Endothelial cell of umbilical vein (primary cell): ENCODE results near the gene FSIP1. TPM values are rescaled to one million over a fixed set of nuclear protein-coding genes. Genes with fewer than 3 reads are reported as not detected.

Experiments
- BruUV-seq: library from RNA; stranded (reverse); fragments of 400-500 nt; replicated peaks from 2 replicates; lab custom pipeline; 2021; lab: Mats Ljungman, UMichigan
- CTCF ChIA-PET: fragments of 300-600, 350-600 bp; sonication (Branson Sonifier 250); formaldehyde crosslinking; loops from one replicate; lab custom pipeline; 2021; ENCODE audit warnings: antibody characterized with exemption, inconsistent platforms; lab: Charles Lee
- POLR2A ChIA-PET: fragments of 300-600, 350-600 bp; sonication (Branson Sonifier 250); formaldehyde crosslinking; loops from one replicate; lab custom pipeline; 2021; ENCODE audit warnings: antibody characterized with exemption, inconsistent platforms; lab: Charles Lee
- DNase-seq: peaks from one replicate; pipeline ENCODE4 v3.0.0-alpha.2; 2011; ENCODE audit warnings: low read depth, low spot score
- FAIRE-seq: peaks from 2 replicates; lab custom pipeline; 2011; peaks lifted over from hg19 to GRCh38; lab: Jason Lieb, UNC
- H2AFZ ChIP-seq: 2 replicates; pipeline ENCODE4 v1.6.0; 2012; ENCODE audit warnings: low read depth, low read length, control low read depth, inconsistent platforms
- H3K27ac ChIP-seq: 2 replicates; pipeline ENCODE4 v1.5.1; 2011; ENCODE audit warnings: low read depth, mild to moderate bottlenecking, control low read depth, low read length, moderate library complexity; ENCODE audit not compliant: insufficient read depth
- H3K27me3 ChIP-seq, 2 experiments: 2 replicates each; pipeline versions ENCODE4 v1.6.0 to v1.6.1; 2011; ENCODE audit warnings: low read length in 2 of 2, mixed read lengths in 1 of 2; ENCODE audit not compliant: control insufficient read depth in 2 of 2, insufficient read depth in 2 of 2
- H3K36me3 ChIP-seq, 2 experiments: 2 replicates in 1 of 2; 3 replicates in 1 of 2; pipeline ENCODE4 v1.5.1; 2011; ENCODE audit warnings: low read length in 2 of 2, mild to moderate bottlenecking in 1 of 2, moderate library complexity in 1 of 2; ENCODE audit not compliant: control insufficient read depth in 2 of 2, insufficient read depth in 2 of 2; ENCODE audit errors: extremely low read depth in 1 of 2
- H3K4me1 ChIP-seq: 3 replicates; pipeline ENCODE4 v1.5.1; 2011; ENCODE audit warnings: mild to moderate bottlenecking, low read length; ENCODE audit not compliant: control insufficient read depth, insufficient read depth; ENCODE audit errors: extremely low read depth
- H3K4me2 ChIP-seq: 2 replicates; pipeline ENCODE4 v1.6.1; 2011; ENCODE audit warnings: low read length, control low read depth, mixed read lengths; ENCODE audit not compliant: insufficient read depth
- H3K4me3 ChIP-seq, 3 experiments: fragments of 200-600 bp in 1 of 3; sonication (generic), shearing (Covaris generic) in 1 of 3; replicated peaks in 1 of 3; 2 replicates each; pipeline ENCODE4 v1.5.1; 2011 to 2016; ENCODE audit warnings: control low read depth in 3 of 3, low read length in 3 of 3, mild to moderate bottlenecking in 2 of 3, inconsistent platforms in 1 of 3, low read depth in 1 of 3, moderate library complexity in 1 of 3; ENCODE audit not compliant: insufficient read depth in 1 of 3
- H3K79me2 ChIP-seq: 2 replicates; pipeline ENCODE4 v1.6.0; 2012; ENCODE audit warnings: low read length, inconsistent platforms; ENCODE audit not compliant: control insufficient read depth, insufficient read depth
- H3K9ac ChIP-seq: replicated peaks from 2 replicates; pipeline ENCODE3; 2011; ENCODE audit warnings: low read length, control low read depth; ENCODE audit not compliant: insufficient read depth; ENCODE audit errors: extremely low read depth
- H3K9me1 ChIP-seq: replicated peaks from 3 replicates; pipeline ENCODE4 v1.6.0; 2011; ENCODE audit warnings: mild to moderate bottlenecking, low read length; ENCODE audit not compliant: control insufficient read depth, insufficient read depth; ENCODE audit errors: extremely low read depth
- H3K9me3 ChIP-seq: replicated peaks from 2 replicates; pipeline ENCODE4 v1.5.1; 2012; ENCODE audit warnings: low read length, inconsistent platforms; ENCODE audit not compliant: control insufficient read depth, insufficient read depth
- H4K20me1 ChIP-seq: replicated peaks from 2 replicates; pipeline ENCODE3; 2011; ENCODE audit warnings: mild to moderate bottlenecking, low read length; ENCODE audit not compliant: control insufficient read depth, insufficient read depth; ENCODE audit errors: extremely low read depth
- CTCF ChIP-seq, 2 donors: IDR thresholded peaks; 1 replicate in 1 of 2; 2 replicates in 1 of 2; pipeline ENCODE4 v1.5.1; 2011; ENCODE audit warnings: low read length in 2 of 2, mild to moderate bottlenecking in 2 of 2, moderate library complexity in 2 of 2, control low read depth in 1 of 2, inconsistent platforms in 1 of 2, low read depth in 1 of 2; ENCODE audit not compliant: insufficient read depth in 1 of 2; ENCODE audit errors: extremely low read depth in 1 of 2
- EZH2 ChIP-seq: IDR thresholded peaks from 2 replicates; pipeline ENCODE4 v1.6.1; 2012; ENCODE audit warnings: borderline replicate concordance, low read depth, mild to moderate bottlenecking, moderate library complexity, low read length, inconsistent platforms; ENCODE audit not compliant: severe bottlenecking
- FOS ChIP-seq: IDR thresholded peaks from 2 replicates; pipeline ENCODE4 v1.6.1; 2011; ENCODE audit warnings: mild to moderate bottlenecking, low read length, moderate library complexity, borderline replicate concordance; ENCODE audit not compliant: insufficient read depth
- GATA2 ChIP-seq: IDR thresholded peaks from 2 replicates; pipeline ENCODE4 v1.7.0; 2011; ENCODE audit warnings: low read depth, mild to moderate bottlenecking, moderate library complexity, mixed read lengths, low read length; ENCODE audit not compliant: insufficient read length, insufficient read depth
- JUN ChIP-seq: IDR thresholded peaks from 2 replicates; pipeline ENCODE4 v1.6.1; 2011; ENCODE audit warnings: borderline replicate concordance, low read depth; ENCODE audit not compliant: insufficient read length, insufficient read depth
- MAX ChIP-seq: IDR thresholded peaks from 2 replicates; pipeline ENCODE4 v1.6.1; 2011; ENCODE audit not compliant: insufficient read depth, insufficient read length
- MYC ChIP-seq: IDR thresholded peaks from one replicate; pipeline ENCODE4 v1.6.1; 2011; ENCODE audit warnings: mild to moderate bottlenecking, low read depth, low read length
- POLR2A ChIP-seq: IDR thresholded peaks from 2 replicates; pipeline ENCODE4 v1.6.1; 2012; ENCODE audit warnings: low read depth, mild to moderate bottlenecking, control low read depth, low read length
- POLR2AphosphoS5 ChIP-seq: IDR thresholded peaks from 2 replicates; pipeline ENCODE4 v1.6.1; 2012; ENCODE audit warnings: low read depth, mild to moderate bottlenecking, control low read depth, low read length, moderate library complexity; ENCODE audit not compliant: insufficient read depth
- dilution Hi-C: fragments of 300-500 bp; cut with MboI; formaldehyde crosslinking; loops from one replicate; pipeline ENCODE4 v1.15.0; 2019; ENCODE audit warnings: low sequenced_read_pairs; ENCODE audit not compliant: extremely low pct_ligation_motif_present
- intact Hi-C: fragments of 100-400 bp; cut with micrococcal nuclease; formaldehyde crosslinking; loops from one replicate; pipeline ENCODE4 v1.10.0; 2022
- polyA plus RNA-seq, 4 experiments: library from polyadenylated mRNA; depleted of rRNA in 3 of 4; stranded (reverse) in 3 of 4; unstranded in 1 of 4; fragments of >200 nt; gene quantifications; 2 replicates each; pipeline versions ENCODE4 v1.2.1 to v1.2.3, GENCODE V29; 2011 to 2012; ENCODE audit warnings: missing spikeins in 1 of 4
- total RNA-seq: library from RNA; stranded (reverse); gene quantifications from 2 replicates; pipeline ENCODE4 v1.2.3, GENCODE V29; 2021

Gene FSIP1
- total and polyA plus RNA-seq, 2 donors (not counting 3 experiments of a cell fraction or from before 2014, with no cell fraction given): 0.23 to 1.1 TPM

- Histone ChIP-seq H3K4me3 (no peak overlapping the region), H3K9me1 (no peaks in the 10 kb centered on the region), H4K20me1 (no peaks in the 10 kb centered on the region), H3K27ac (no peak overlapping the region), H3K79me2 (no peaks in the 10 kb centered on the region), H3K36me3 (no peaks in the 10 kb centered on the region), H3K9ac (no peak overlapping the region), H3K27me3 (no peaks in the 10 kb centered on the region), H2AFZ (no peak overlapping the region), H3K4me1 (no peaks in the 10 kb centered on the region), H3K4me2 (no peak overlapping the region), H3K9me3 (no peaks in the 10 kb centered on the region)
- FAIRE-seq: peak; percentile 44
- CTCF ChIA-PET: interaction anchor here (1.1 to 3.6 kb wide), 2 partner anchors 9 to 36 kb away, joined by 3 to 12 read pairs; no protein-coding TSS in a partner anchor
- TF ChIP-seq MYC (no peak), FOS (no peak), POLR2AphosphoS5 (no peak), POLR2A (no peak), GATA2 (no peak), MAX (no peak), EZH2 (no peak), JUN (no peak), CTCF (IDR thresholded peaks at IDR 0.05; ENCODE audit: extremely low read depth in 1 of 2, insufficient read depth in 1 of 2, low read depth in 1 of 2, low read length in 2 of 2) (no peak)
- dilution Hi-C loops: no loop called here
- intact Hi-C loops: no loop called here
- DNase-seq: no peak
- POLR2A ChIA-PET: no interaction called here
- BruUV-seq: no TSS peak
Observed at GRCh38 chr15:39720621-39721611, 61.7 kb downstream of the FSIP1 start.
